ENCODE data around the gene CYP24A1.

GRCh38 chr20:54140486-54140885 is 33.3 kb downstream of the CYP24A1 start:
- TF ChIP-seq CTCF (optimal IDR thresholded peaks at IDR 0.05 in 1 of 3, IDR thresholded peaks at IDR 0.05 in 1 of 3, conservative IDR thresholded peaks at IDR 0.05 in 1 of 3; ENCODE audit: extremely low read depth in 1 of 3, insufficient read depth in 2 of 3, low read length in 3 of 3) (no peak), EZH2 (IDR thresholded peaks at IDR 0.05; ENCODE audit: low read length) (no peak)
